Ovary (tissue), 1 donor: Measurements from ENCODE around the gene FAR1.

Source experiments
- EP300 ChIP-seq: sonication (generic); formaldehyde crosslinking; IDR thresholded peaks from one replicate; pipeline ENCODE4 v1.6.1; 2017; ENCODE audit warnings: antibody characterized with exemption
- POLR2A ChIP-seq: fragments of 450-650 bp; IDR thresholded peaks from one replicate; pipeline ENCODE4 v1.6.1; 2017; ENCODE audit warnings: antibody characterized with exemption, mild to moderate bottlenecking, moderate library complexity

GRCh38 chr11:13620063-13620462 lies 48.4 kb upstream of the FAR1 start:
- no peak for TF ChIP-seq POLR2A
- no peak for TF ChIP-seq EP300
